WTC11 (cell line): ENCODE results near the gene AGBL5. TPM values are rescaled to one million over a fixed set of nuclear protein-coding genes. Genes with fewer than 3 reads are reported as not detected.

Source experiments
- ATAC-seq: fragments of 200-7000 bp; cut with Tn5 transposase; 2 replicates; pipeline ENCODE4 v1.10.0; 2021; ENCODE audit warnings: mild to moderate bottlenecking, moderate library complexity
- CTCF ChIA-PET: fragments of 300-600 bp; sonication (Branson Sonifier 250); formaldehyde crosslinking; loops from one replicate; lab custom pipeline; 2021; ENCODE audit warnings: antibody characterized with exemption; lab: Charles Lee
- POLR2A ChIA-PET: fragments of 350-600 bp; sonication (Branson Sonifier 250); formaldehyde crosslinking; loops from one replicate; lab custom pipeline; 2021; ENCODE audit warnings: antibody characterized with exemption; lab: Charles Lee
- DNase-seq: peaks from one replicate; pipeline ENCODE4 v3.0.0; 2021; ENCODE audit warnings: low spot score
- H3K27ac Mint-ChIP-seq: 2 replicates; pipeline ENCODE4 v1.8.0; 2021; ENCODE audit warnings: mixed read lengths
- H3K27me3 Mint-ChIP-seq: 2 replicates; pipeline ENCODE4 v1.8.0; 2021; ENCODE audit warnings: low read depth, mild to moderate bottlenecking, moderate library complexity, mixed read lengths
- H3K36me3 Mint-ChIP-seq: 2 replicates; pipeline ENCODE4 v1.8.0; 2021; ENCODE audit warnings: mixed read lengths
- H3K4me1 Mint-ChIP-seq: 2 replicates; pipeline ENCODE4 v1.8.0; 2022; ENCODE audit warnings: mixed read lengths
- H3K4me3 Mint-ChIP-seq: 2 replicates; pipeline ENCODE4 v1.8.0; 2021; ENCODE audit warnings: mild to moderate bottlenecking, moderate library complexity, mixed read lengths
- H3K9me3 Mint-ChIP-seq: 2 replicates; pipeline ENCODE4 v1.8.0; 2021; ENCODE audit warnings: mixed read lengths
- CREM ChIP-seq: sonication (generic); formaldehyde crosslinking; IDR thresholded peaks from 2 replicates; pipeline ENCODE4 v1.8.1; 2022; ENCODE audit warnings: mild to moderate bottlenecking, missing genetic modification reagents, moderate library complexity
- FOXK1 ChIP-seq: sonication (generic); formaldehyde crosslinking; IDR thresholded peaks from 2 replicates; pipeline ENCODE4 v1.8.0; 2022; ENCODE audit warnings: mild to moderate bottlenecking, moderate library complexity, missing genetic modification reagents
- GTF2I ChIP-seq: fragments of 250-450 bp; sonication (Bioruptor Pico); conservative IDR thresholded peaks from 2 replicates; pipeline ENCODE4 v1.4.0; 2021; ENCODE audit warnings: mild to moderate bottlenecking
- KAT7 ChIP-seq: sonication (generic); formaldehyde crosslinking; IDR thresholded peaks from 2 replicates; pipeline ENCODE4 v1.8.1; 2023; ENCODE audit warnings: missing genetic modification reagents, mild to moderate bottlenecking, borderline replicate concordance
- SOX15 ChIP-seq: fragments of 250-450 bp; sonication (Bioruptor Pico); IDR thresholded peaks from 2 replicates; pipeline ENCODE4 v1.9.0; 2021; ENCODE audit warnings: mild to moderate bottlenecking
- TEAD4 ChIP-seq: sonication (generic); formaldehyde crosslinking; IDR thresholded peaks from 2 replicates; pipeline ENCODE4 v1.8.0; 2022; ENCODE audit warnings: mild to moderate bottlenecking, missing genetic modification reagents
- ZNF263 ChIP-seq: sonication (generic); formaldehyde crosslinking; IDR thresholded peaks from 2 replicates; pipeline ENCODE4 v1.8.1; 2022; ENCODE audit warnings: low read depth, mild to moderate bottlenecking, moderate library complexity, missing genetic modification reagents
- total RNA-seq: library from RNA; stranded (reverse); gene quantifications from 3 replicates; pipeline ENCODE4 v1.2.3, GENCODE V29; 2021
- TF ChIP-seq, protein P1 (sequence below): sonication (generic); formaldehyde crosslinking; IDR thresholded peaks from 2 replicates; pipeline ENCODE4 v1.8.0; 2023; ENCODE audit warnings: mild to moderate bottlenecking, missing genetic modification reagents
- TF ChIP-seq, protein P2 (sequence below): fragments of 250-450 bp; sonication (Bioruptor Pico); IDR thresholded peaks from 2 replicates; pipeline ENCODE4 v1.9.0; 2021; ENCODE audit warnings: mild to moderate bottlenecking, borderline replicate concordance
- TF ChIP-seq, protein P3 (sequence below): sonication (generic); formaldehyde crosslinking; IDR thresholded peaks from 2 replicates; pipeline ENCODE4 v1.8.1; 2022; ENCODE audit warnings: missing genetic modification reagents, borderline replicate concordance
- TF ChIP-seq, protein P4 (sequence below): sonication (generic); formaldehyde crosslinking; IDR thresholded peaks from 2 replicates; pipeline ENCODE4 v1.8.1; 2023; ENCODE audit warnings: mild to moderate bottlenecking, missing genetic modification reagents, moderate library complexity
- TF ChIP-seq, protein P5 (sequence below): sonication (generic); formaldehyde crosslinking; IDR thresholded peaks from 2 replicates; pipeline ENCODE4 v1.8.0; 2022; ENCODE audit warnings: mild to moderate bottlenecking, missing genetic modification reagents
- TF ChIP-seq, protein P6 (sequence below): sonication (generic); formaldehyde crosslinking; IDR thresholded peaks from 2 replicates; pipeline ENCODE4 v1.8.1; 2023; ENCODE audit warnings: mild to moderate bottlenecking, missing genetic modification reagents
- TF ChIP-seq, protein P7 (sequence below): fragments of 250-450 bp; sonication (Bioruptor Pico); IDR thresholded peaks from 2 replicates; pipeline ENCODE4 v1.9.0; 2021; ENCODE audit warnings: mild to moderate bottlenecking
- TF ChIP-seq, protein P8 (sequence below): sonication (generic); formaldehyde crosslinking; IDR thresholded peaks from 2 replicates; pipeline ENCODE4 v1.8.1; 2022; ENCODE audit warnings: mild to moderate bottlenecking, moderate library complexity, missing genetic modification reagents
- TF ChIP-seq, protein P9 (sequence below): sonication (generic); formaldehyde crosslinking; IDR thresholded peaks from 2 replicates; pipeline ENCODE4 v1.8.0; 2022; ENCODE audit warnings: mild to moderate bottlenecking, missing genetic modification reagents
- TF ChIP-seq, protein P10 (sequence below): sonication (generic); formaldehyde crosslinking; IDR thresholded peaks from 2 replicates; pipeline ENCODE4 v1.8.1; 2022; ENCODE audit warnings: low read depth, mild to moderate bottlenecking, moderate library complexity, missing genetic modification reagents, borderline replicate concordance

Gene AGBL5
- total RNA-seq, 1 experiment from 2014 or later: 43.0 TPM

DNA sequence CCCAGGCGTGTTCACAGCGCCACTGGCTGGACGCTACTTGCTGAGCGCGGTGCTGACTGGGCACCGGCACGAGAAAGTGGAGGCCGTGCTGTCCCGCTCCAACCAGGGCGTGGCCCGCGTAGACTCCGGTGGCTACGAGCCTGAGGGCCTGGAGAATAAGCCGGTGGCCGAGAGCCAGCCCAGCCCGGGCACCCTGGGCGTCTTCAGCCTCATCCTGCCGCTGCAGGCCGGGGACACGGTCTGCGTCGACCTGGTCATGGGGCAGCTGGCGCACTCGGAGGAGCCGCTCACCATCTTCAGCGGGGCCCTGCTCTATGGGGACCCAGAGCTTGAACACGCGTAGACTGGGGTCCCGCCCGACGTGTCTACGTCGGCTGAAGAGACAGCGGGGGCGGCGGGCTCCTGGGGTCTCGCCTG lies 34.2 kb downstream of the AGBL5 start (continued):
- no peak for TF ChIP-seq KAT7 (CRISPR knock-in tag)
- TF ChIP-seq, protein P1, sequence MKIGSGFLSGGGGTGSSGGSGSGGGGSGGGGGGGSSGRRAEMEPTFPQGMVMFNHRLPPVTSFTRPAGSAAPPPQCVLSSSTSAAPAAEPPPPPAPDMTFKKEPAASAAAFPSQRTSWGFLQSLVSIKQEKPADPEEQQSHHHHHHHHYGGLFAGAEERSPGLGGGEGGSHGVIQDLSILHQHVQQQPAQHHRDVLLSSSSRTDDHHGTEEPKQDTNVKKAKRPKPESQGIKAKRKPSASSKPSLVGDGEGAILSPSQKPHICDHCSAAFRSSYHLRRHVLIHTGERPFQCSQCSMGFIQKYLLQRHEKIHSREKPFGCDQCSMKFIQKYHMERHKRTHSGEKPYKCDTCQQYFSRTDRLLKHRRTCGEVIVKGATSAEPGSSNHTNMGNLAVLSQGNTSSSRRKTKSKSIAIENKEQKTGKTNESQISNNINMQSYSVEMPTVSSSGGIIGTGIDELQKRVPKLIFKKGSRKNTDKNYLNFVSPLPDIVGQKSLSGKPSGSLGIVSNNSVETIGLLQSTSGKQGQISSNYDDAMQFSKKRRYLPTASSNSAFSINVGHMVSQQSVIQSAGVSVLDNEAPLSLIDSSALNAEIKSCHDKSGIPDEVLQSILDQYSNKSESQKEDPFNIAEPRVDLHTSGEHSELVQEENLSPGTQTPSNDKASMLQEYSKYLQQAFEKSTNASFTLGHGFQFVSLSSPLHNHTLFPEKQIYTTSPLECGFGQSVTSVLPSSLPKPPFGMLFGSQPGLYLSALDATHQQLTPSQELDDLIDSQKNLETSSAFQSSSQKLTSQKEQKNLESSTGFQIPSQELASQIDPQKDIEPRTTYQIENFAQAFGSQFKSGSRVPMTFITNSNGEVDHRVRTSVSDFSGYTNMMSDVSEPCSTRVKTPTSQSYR (CRISPR knock-in tag): peak; percentile 77
- TF ChIP-seq, protein P2, sequence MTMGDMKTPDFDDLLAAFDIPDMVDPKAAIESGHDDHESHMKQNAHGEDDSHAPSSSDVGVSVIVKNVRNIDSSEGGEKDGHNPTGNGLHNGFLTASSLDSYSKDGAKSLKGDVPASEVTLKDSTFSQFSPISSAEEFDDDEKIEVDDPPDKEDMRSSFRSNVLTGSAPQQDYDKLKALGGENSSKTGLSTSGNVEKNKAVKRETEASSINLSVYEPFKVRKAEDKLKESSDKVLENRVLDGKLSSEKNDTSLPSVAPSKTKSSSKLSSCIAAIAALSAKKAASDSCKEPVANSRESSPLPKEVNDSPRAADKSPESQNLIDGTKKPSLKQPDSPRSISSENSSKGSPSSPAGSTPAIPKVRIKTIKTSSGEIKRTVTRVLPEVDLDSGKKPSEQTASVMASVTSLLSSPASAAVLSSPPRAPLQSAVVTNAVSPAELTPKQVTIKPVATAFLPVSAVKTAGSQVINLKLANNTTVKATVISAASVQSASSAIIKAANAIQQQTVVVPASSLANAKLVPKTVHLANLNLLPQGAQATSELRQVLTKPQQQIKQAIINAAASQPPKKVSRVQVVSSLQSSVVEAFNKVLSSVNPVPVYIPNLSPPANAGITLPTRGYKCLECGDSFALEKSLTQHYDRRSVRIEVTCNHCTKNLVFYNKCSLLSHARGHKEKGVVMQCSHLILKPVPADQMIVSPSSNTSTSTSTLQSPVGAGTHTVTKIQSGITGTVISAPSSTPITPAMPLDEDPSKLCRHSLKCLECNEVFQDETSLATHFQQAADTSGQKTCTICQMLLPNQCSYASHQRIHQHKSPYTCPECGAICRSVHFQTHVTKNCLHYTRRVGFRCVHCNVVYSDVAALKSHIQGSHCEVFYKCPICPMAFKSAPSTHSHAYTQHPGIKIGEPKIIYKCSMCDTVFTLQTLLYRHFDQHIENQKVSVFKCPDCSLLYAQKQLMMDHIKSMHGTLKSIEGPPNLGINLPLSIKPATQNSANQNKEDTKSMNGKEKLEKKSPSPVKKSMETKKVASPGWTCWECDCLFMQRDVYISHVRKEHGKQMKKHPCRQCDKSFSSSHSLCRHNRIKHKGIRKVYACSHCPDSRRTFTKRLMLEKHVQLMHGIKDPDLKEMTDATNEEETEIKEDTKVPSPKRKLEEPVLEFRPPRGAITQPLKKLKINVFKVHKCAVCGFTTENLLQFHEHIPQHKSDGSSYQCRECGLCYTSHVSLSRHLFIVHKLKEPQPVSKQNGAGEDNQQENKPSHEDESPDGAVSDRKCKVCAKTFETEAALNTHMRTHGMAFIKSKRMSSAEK (CRISPR knock-in tag): 0 out of 2 replicates have a peak, but pooled peaks have one; percentile 30
- TF ChIP-seq GTF2I: no peak
- TF ChIP-seq SOX15 (CRISPR knock-in tag): no peak
- TF ChIP-seq, protein P3, sequence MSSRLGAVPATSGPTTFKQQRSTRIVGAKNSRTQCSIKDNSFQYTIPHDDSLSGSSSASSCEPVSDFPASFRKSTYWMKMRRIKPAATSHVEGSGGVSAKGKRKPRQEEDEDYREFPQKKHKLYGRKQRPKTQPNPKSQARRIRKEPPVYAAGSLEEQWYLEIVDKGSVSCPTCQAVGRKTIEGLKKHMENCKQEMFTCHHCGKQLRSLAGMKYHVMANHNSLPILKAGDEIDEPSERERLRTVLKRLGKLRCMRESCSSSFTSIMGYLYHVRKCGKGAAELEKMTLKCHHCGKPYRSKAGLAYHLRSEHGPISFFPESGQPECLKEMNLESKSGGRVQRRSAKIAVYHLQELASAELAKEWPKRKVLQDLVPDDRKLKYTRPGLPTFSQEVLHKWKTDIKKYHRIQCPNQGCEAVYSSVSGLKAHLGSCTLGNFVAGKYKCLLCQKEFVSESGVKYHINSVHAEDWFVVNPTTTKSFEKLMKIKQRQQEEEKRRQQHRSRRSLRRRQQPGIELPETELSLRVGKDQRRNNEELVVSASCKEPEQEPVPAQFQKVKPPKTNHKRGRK (CRISPR knock-in tag): no peak
- TF ChIP-seq, protein P4, sequence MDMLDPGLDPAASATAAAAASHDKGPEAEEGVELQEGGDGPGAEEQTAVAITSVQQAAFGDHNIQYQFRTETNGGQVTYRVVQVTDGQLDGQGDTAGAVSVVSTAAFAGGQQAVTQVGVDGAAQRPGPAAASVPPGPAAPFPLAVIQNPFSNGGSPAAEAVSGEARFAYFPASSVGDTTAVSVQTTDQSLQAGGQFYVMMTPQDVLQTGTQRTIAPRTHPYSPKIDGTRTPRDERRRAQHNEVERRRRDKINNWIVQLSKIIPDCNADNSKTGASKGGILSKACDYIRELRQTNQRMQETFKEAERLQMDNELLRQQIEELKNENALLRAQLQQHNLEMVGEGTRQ (CRISPR knock-in tag): no peak
- no peak for TF ChIP-seq CREM (CRISPR knock-in tag)
- TF ChIP-seq, all 79 proteins: peak for 6

DNA sequence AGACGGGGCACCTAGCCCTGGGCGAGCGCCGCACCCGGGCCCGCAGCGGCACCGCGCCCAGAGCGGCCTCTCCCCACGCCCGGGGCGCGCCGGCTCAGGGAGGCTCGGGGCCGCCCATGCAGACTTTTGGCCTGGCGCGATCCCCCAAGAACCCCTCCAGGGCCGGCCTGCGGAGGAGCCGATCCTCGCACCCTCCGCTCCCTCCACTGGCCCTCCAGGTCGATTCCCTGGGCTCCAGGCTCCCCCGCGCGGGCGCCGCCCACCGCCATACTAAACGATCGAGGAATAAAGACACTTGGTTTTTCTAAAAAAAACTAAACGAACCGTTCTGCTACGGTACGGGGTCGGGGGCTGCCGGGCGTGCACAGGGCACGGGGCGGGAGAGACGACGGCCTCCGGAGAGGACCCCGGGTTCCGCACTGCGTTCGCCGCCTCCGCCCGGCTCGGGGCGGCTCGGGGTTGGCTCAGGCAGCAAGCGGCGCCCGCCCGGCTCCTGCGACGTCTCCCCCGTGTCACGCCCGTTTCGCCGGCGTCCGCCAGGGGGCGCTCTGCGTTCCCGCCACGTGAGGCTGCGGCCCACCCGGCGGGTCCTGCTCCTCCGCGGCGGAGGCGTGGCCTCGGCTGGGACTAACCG lies 34.7 kb downstream of the AGBL5 start:
- DNase-seq: peak; percentile 97
- ChIA-PET CTCF (interaction anchor here (0.7 to 6.4 kb wide), 25 partner anchors 7 to 217 kb away, joined by 3 to 50 read pairs (median 4); partner anchors contain the start of genes ABHD1, AGBL5, EMILIN1 and OST4), POLR2A (interaction anchor here (0.6 to 2.4 kb wide), 3 partner anchors 14 to 186 kb away, joined by 3 to 9 read pairs (median 9); partner anchors contain the start of genes AGBL5 and OST4)
- Mint-ChIP-seq H3K4me3 (peak overlapping the region; percentile 70), H3K27me3 (peaks cover 23% of the 10 kb centered on the region), H3K27ac (no peak overlapping the region), H3K36me3 (no peaks in the 10 kb centered on the region), H3K9me3 (no peaks in the 10 kb centered on the region), H3K4me1 (peaks cover 21% of the 10 kb centered on the region)
- peak; percentile 81 for ATAC-seq
- TF ChIP-seq, protein P5, sequence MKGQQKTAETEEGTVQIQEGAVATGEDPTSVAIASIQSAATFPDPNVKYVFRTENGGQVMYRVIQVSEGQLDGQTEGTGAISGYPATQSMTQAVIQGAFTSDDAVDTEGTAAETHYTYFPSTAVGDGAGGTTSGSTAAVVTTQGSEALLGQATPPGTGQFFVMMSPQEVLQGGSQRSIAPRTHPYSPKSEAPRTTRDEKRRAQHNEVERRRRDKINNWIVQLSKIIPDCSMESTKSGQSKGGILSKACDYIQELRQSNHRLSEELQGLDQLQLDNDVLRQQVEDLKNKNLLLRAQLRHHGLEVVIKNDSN (CRISPR knock-in tag): peak; percentile 70
- TF ChIP-seq ZNF263 (CRISPR knock-in tag) (0 out of 2 replicates have a peak, but pooled peaks have one; percentile 26), TEAD4 (CRISPR knock-in tag) (no peak), FOXK1 (CRISPR knock-in tag) (peak; percentile 78)
- TF ChIP-seq, protein P6, sequence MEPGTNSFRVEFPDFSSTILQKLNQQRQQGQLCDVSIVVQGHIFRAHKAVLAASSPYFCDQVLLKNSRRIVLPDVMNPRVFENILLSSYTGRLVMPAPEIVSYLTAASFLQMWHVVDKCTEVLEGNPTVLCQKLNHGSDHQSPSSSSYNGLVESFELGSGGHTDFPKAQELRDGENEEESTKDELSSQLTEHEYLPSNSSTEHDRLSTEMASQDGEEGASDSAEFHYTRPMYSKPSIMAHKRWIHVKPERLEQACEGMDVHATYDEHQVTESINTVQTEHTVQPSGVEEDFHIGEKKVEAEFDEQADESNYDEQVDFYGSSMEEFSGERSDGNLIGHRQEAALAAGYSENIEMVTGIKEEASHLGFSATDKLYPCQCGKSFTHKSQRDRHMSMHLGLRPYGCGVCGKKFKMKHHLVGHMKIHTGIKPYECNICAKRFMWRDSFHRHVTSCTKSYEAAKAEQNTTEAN: 0 out of 2 replicates have a peak, but pooled peaks have one; percentile 64
- TF ChIP-seq, protein P7, sequence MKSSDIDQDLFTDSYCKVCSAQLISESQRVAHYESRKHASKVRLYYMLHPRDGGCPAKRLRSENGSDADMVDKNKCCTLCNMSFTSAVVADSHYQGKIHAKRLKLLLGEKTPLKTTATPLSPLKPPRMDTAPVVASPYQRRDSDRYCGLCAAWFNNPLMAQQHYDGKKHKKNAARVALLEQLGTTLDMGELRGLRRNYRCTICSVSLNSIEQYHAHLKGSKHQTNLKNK: no peak
- TF ChIP-seq, protein P8, sequence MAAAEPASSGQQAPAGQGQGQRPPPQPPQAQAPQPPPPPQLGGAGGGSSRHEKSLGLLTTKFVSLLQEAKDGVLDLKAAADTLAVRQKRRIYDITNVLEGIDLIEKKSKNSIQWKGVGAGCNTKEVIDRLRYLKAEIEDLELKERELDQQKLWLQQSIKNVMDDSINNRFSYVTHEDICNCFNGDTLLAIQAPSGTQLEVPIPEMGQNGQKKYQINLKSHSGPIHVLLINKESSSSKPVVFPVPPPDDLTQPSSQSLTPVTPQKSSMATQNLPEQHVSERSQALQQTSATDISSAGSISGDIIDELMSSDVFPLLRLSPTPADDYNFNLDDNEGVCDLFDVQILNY (CRISPR knock-in tag): peak; percentile 99
- TF ChIP-seq, protein P9, sequence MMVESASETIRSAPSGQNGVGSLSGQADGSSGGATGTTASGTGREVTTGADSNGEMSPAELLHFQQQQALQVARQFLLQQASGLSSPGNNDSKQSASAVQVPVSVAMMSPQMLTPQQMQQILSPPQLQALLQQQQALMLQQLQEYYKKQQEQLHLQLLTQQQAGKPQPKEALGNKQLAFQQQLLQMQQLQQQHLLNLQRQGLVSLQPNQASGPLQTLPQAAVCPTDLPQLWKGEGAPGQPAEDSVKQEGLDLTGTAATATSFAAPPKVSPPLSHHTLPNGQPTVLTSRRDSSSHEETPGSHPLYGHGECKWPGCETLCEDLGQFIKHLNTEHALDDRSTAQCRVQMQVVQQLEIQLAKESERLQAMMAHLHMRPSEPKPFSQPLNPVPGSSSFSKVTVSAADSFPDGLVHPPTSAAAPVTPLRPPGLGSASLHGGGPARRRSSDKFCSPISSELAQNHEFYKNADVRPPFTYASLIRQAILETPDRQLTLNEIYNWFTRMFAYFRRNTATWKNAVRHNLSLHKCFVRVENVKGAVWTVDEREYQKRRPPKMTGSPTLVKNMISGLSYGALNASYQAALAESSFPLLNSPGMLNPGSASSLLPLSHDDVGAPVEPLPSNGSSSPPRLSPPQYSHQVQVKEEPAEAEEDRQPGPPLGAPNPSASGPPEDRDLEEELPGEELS (CRISPR knock-in tag): peak; percentile 93
- TF ChIP-seq, protein P10, sequence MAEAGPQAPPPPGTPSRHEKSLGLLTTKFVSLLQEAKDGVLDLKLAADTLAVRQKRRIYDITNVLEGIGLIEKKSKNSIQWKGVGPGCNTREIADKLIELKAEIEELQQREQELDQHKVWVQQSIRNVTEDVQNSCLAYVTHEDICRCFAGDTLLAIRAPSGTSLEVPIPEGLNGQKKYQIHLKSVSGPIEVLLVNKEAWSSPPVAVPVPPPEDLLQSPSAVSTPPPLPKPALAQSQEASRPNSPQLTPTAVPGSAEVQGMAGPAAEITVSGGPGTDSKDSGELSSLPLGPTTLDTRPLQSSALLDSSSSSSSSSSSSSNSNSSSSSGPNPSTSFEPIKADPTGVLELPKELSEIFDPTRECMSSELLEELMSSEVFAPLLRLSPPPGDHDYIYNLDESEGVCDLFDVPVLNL (CRISPR knock-in tag): peak; percentile 92
